Thyroid gland (tissue), 4 donors: ENCODE data around the gene PCCA. TPM values are rescaled to one million over a fixed set of nuclear protein-coding genes. Genes with fewer than 3 reads are reported as not detected.

Source experiments
- DNase-seq, 2 donors: peaks; one replicate each; pipeline ENCODE4 v3.0.0-alpha.2; 2019
- H3K27ac ChIP-seq, 3 donors: fragments of 200-600 bp; sonication (generic); 1 replicate in 2 of 3; 2 replicates in 1 of 3; pipeline ENCODE4 v1.5.1; 2016 to 2019; ENCODE audit warnings: mild to moderate bottlenecking in 1 of 3, moderate library complexity in 1 of 3
- H3K27me3 ChIP-seq: fragments of 200-600 bp; sonication (generic); one replicate; pipeline ENCODE4 v1.5.1; 2019
- H3K36me3 ChIP-seq, 2 donors: fragments of 200-600 bp; sonication (generic); one replicate each; pipeline ENCODE4 v1.5.1; 2016 to 2019
- H3K4me1 ChIP-seq, 2 donors: fragments of 200-600 bp; sonication (generic); one replicate each; pipeline ENCODE4 v1.5.1; 2017 to 2019
- H3K4me3 ChIP-seq, 3 donors: fragments of 200-600 bp; sonication (generic); replicated peaks in 1 of 3; 1 replicate in 2 of 3; 2 replicates in 1 of 3; pipeline ENCODE4 v1.5.1; 2016; ENCODE audit warnings: mild to moderate bottlenecking in 1 of 3
- H3K9me3 ChIP-seq: fragments of 200-600 bp; sonication (generic); one replicate; pipeline ENCODE4 v1.5.1; 2017
- CTCF ChIP-seq, 6 experiments: fragments of 200-600 bp in 3 of 6; fragments of 450-650 bp in 3 of 6; sonication (generic) in 3 of 6; IDR thresholded peaks; one replicate each; pipeline ENCODE4 v1.5.1; 2016 to 2019; ENCODE audit warnings: antibody characterized with exemption in 6 of 6, mild to moderate bottlenecking in 2 of 6, inconsistent platforms in 1 of 6, moderate library complexity in 1 of 6
- POLR2A ChIP-seq, 2 donors: fragments of 450-650 bp; IDR thresholded peaks; one replicate each; pipeline ENCODE4 v1.6.1; 2017; ENCODE audit warnings: antibody characterized with exemption in 2 of 2, mild to moderate bottlenecking in 2 of 2, moderate library complexity in 1 of 2
- WGBS, 2 donors: methylation state at CpG; one replicate each; pipeline ENCODE4 v1.1.5; 2017; 5-methylcytosine and 5-hydroxymethylcytosine counted together
- intact Hi-C: fragments of 100-400 bp; cut with DNase I; formaldehyde crosslinking; loops from one replicate; pipeline ENCODE4 v1.15.1; 2023
- total RNA-seq, 4 donors: library from RNA; depleted of rRNA; stranded (reverse); fragments of >200 nt; gene quantifications; one replicate each; pipeline ENCODE4 v1.2.3, GENCODE V29; 2016

PCCA gene
- total RNA-seq, 4 donors from 2014 or later: 54.3 to 95.2 (median 67.7) TPM

- WGBS, 2 donors: 32 to 41% methylated on average over 5 of the region's 5 CpGs
- DNase-seq: no peak
- H3K9me3 ChIP-seq: no peaks in the 10 kb centered on the region
- no peak overlapping the region for H3K27ac ChIP-seq
- TF ChIP-seq POLR2A (IDR thresholded peaks at IDR 0.05) (no peak), CTCF (IDR thresholded peaks at IDR 0.05) (peak in 5 of 6 experiments; percentile 39 to 93 (median 71))
- H3K4me1 ChIP-seq: peaks cover 8% of the 10 kb centered on the region in 2 donors
- H3K27me3 ChIP-seq: no peaks in the 10 kb centered on the region
- no peaks in the 10 kb centered on the region for H3K36me3 ChIP-seq
- no peak overlapping the region for H3K4me3 ChIP-seq
- intact Hi-C loops: loop anchor here (5.0 to 10.0 kb wide), 3 partner anchors 151 to 581 kb away; partner anchors contain the start of gene PCCA
Observed at GRCh38 chr13:100235311-100235901, 146.5 kb downstream of the PCCA start.

GRCh38 chr13:100240109-100240779, 151.4 kb downstream of the PCCA start:
- Histone ChIP-seq H3K4me3 (no peak overlapping the region), H3K4me1 (no peaks in the 10 kb centered on the region), H3K27me3 (no peaks in the 10 kb centered on the region), H3K9me3 (no peaks in the 10 kb centered on the region), H3K27ac (no peak overlapping the region), H3K36me3 (no peaks in the 10 kb centered on the region)
- WGBS, 2 donors: 98% methylated on average over 4 of the region's 4 CpGs
- TF ChIP-seq POLR2A (IDR thresholded peaks at IDR 0.05) (no peak), CTCF (IDR thresholded peaks at IDR 0.05) (no peak)
- no peak for DNase-seq
- intact Hi-C loops: no loop called here

- intact Hi-C loops: no loop called here
- TF ChIP-seq CTCF (IDR thresholded peaks at IDR 0.05) (no peak), POLR2A (IDR thresholded peaks at IDR 0.05) (no peak)
- H3K36me3 ChIP-seq: no peaks in the 10 kb centered on the region
- DNase-seq: no peak
- H3K9me3 ChIP-seq: no peaks in the 10 kb centered on the region
- no peaks in the 10 kb centered on the region for H3K4me1 ChIP-seq
- H3K27ac ChIP-seq: no peak overlapping the region
- no peak overlapping the region for H3K4me3 ChIP-seq
- 61 to 63% methylated on average over 3 of the region's 3 CpGs for WGBS, 2 donors
- H3K27me3 ChIP-seq: no peaks in the 10 kb centered on the region
Observed at GRCh38 chr13:100244431-100244830, 155.5 kb downstream of the PCCA start.

GRCh38 chr13:100245104-100245503, 156.2 kb downstream of the PCCA start:
- no peak overlapping the region for H3K27ac ChIP-seq
- H3K27me3 ChIP-seq: no peaks in the 10 kb centered on the region
- no peaks in the 10 kb centered on the region for H3K36me3 ChIP-seq
- no peak for TF ChIP-seq CTCF (IDR thresholded peaks at IDR 0.05)
- no peak for TF ChIP-seq POLR2A (IDR thresholded peaks at IDR 0.05)
- H3K9me3 ChIP-seq: no peaks in the 10 kb centered on the region
- no peak for DNase-seq
- intact Hi-C loops: no loop called here
- H3K4me1 ChIP-seq: no peaks in the 10 kb centered on the region
- H3K4me3 ChIP-seq: no peak overlapping the region
- WGBS, 2 donors: 65 to 66% methylated on average over 1 of the region's 1 CpG

GRCh38 chr13:100247937-100248336, 159.0 kb downstream of the PCCA start:
- no peaks in the 10 kb centered on the region for H3K9me3 ChIP-seq
- no peak overlapping the region for H3K4me3 ChIP-seq
- 94 to 98% methylated on average over 1 of the region's 1 CpG for WGBS, 2 donors
- DNase-seq: no peak
- H3K27ac ChIP-seq: no peak overlapping the region
- H3K27me3 ChIP-seq: no peaks in the 10 kb centered on the region
- TF ChIP-seq CTCF (IDR thresholded peaks at IDR 0.05): no peak
- TF ChIP-seq POLR2A (IDR thresholded peaks at IDR 0.05): no peak
- no peaks in the 10 kb centered on the region for H3K4me1 ChIP-seq
- intact Hi-C loops: no loop called here
- no peaks in the 10 kb centered on the region for H3K36me3 ChIP-seq
